B cell (primary cell): ENCODE results near the gene CTSA. TPM values are rescaled to one million over a fixed set of nuclear protein-coding genes. Genes with fewer than 3 reads are reported as not detected.

Source experiments
- ATAC-seq: fragments of 200-7000 bp; cut with Tn5 transposase; one replicate; pipeline ENCODE4 v1.10.0; 2021; ENCODE audit warnings: low read depth, mild to moderate bottlenecking, moderate number of reproducible peaks, moderate library complexity
- CTCF ChIA-PET: fragments of 350-600 bp; sonication (Branson Sonifier 250); formaldehyde crosslinking; loops from one replicate; lab custom pipeline; 2021; ENCODE audit warnings: antibody characterized with exemption, inconsistent platforms; lab: Charles Lee
- POLR2A ChIA-PET: fragments of 350-600 bp; sonication (Branson Sonifier 250); formaldehyde crosslinking; loops from one replicate; lab custom pipeline; 2021; ENCODE audit warnings: antibody characterized with exemption; lab: Charles Lee
- DNase-seq: peaks from one replicate; pipeline ENCODE4 v3.0.0; 2013
- H2AFZ ChIP-seq: 2 replicates; pipeline ENCODE4 v1.6.1; 2012; ENCODE audit warnings: mild to moderate bottlenecking, low read depth, low read length; ENCODE audit not compliant: insufficient read depth, poor library complexity, severe bottlenecking
- H3K27ac ChIP-seq, 2 donors: 1 replicate in 1 of 2; 2 replicates in 1 of 2; pipeline ENCODE4 v1.5.1; 2012 to 2013; ENCODE audit warnings: low read length in 2 of 2, mild to moderate bottlenecking in 2 of 2, moderate library complexity in 1 of 2
- H3K27me3 ChIP-seq, 4 experiments: fragments of 200-600 bp in 1 of 4; sonication (generic) in 1 of 4; replicated peaks in 1 of 4; 1 replicate in 2 of 4; 2 replicates in 2 of 4; pipeline versions ENCODE4 v1.6.1 to v1.7.0; 2013 to 2016; ENCODE audit warnings: low read length in 3 of 4, mild to moderate bottlenecking in 2 of 4, mixed read lengths in 1 of 4, moderate library complexity in 1 of 4; ENCODE audit not compliant: insufficient read depth in 4 of 4, control insufficient read depth in 3 of 4; ENCODE audit errors: control extremely low read depth in 1 of 4
- H3K36me3 ChIP-seq, 2 experiments: replicated peaks in 1 of 2; 1 replicate in 1 of 2; 2 replicates in 1 of 2; pipeline versions ENCODE4 v1.6.1 to v1.7.1; 2013; ENCODE audit warnings: low read length in 1 of 2; ENCODE audit not compliant: insufficient read depth in 2 of 2, control insufficient read depth in 1 of 2; ENCODE audit errors: control extremely low read depth in 1 of 2, extremely low read depth in 1 of 2
- H3K4me1 ChIP-seq, 2 donors: fragments of 200-600 bp in 1 of 2; sonication (generic) in 1 of 2; 1 replicate in 1 of 2; 2 replicates in 1 of 2; pipeline versions ENCODE4 v1.5.1 to v1.6.1; 2013 to 2017; ENCODE audit warnings: low read length in 2 of 2; ENCODE audit not compliant: control insufficient read depth in 2 of 2, insufficient read depth in 2 of 2
- H3K4me2 ChIP-seq: replicated peaks from 2 replicates; pipeline ENCODE3; 2012; ENCODE audit warnings: mild to moderate bottlenecking, low read depth, low read length; ENCODE audit not compliant: poor library complexity, severe bottlenecking
- H3K4me3 ChIP-seq, 5 experiments: fragments of 200-600 bp in 1 of 5; sonication (generic) in 1 of 5; 1 replicate in 3 of 5; 2 replicates in 2 of 5; pipeline versions ENCODE4 v1.5.1 to v1.7.0; 2011 to 2016; ENCODE audit warnings: low read length in 4 of 5, mild to moderate bottlenecking in 4 of 5, low read depth in 2 of 5, control low read depth in 1 of 5, moderate library complexity in 1 of 5; ENCODE audit not compliant: insufficient read depth in 1 of 5; ENCODE audit errors: control extremely low read depth in 1 of 5, extremely low read depth in 1 of 5
- H3K79me2 ChIP-seq: fragments of 200-600 bp; sonication (generic); one replicate; pipeline ENCODE4 v1.6.0; 2016; ENCODE audit warnings: low read length; ENCODE audit not compliant: control insufficient read depth, insufficient read depth
- H3K9ac ChIP-seq: fragments of 200-600 bp; sonication (generic); 2 replicates; pipeline ENCODE4 v1.6.1; 2017; ENCODE audit warnings: mild to moderate bottlenecking, low read length, moderate library complexity
- H3K9me3 ChIP-seq, 3 donors: one replicate each; pipeline versions ENCODE4 v1.6.1 to v1.7.1; 2013; ENCODE audit warnings: low read length in 2 of 3; ENCODE audit not compliant: control insufficient read depth in 2 of 3, insufficient read depth in 1 of 3; ENCODE audit errors: control extremely low read depth in 1 of 3
- H4K20me1 ChIP-seq: 2 replicates; pipeline ENCODE4 v1.6.0; 2012; ENCODE audit warnings: mild to moderate bottlenecking, low read length; ENCODE audit not compliant: insufficient read depth, control insufficient read depth, poor library complexity, severe bottlenecking
- H3K27ac Mint-ChIP-seq: one replicate; pipeline ENCODE4 v1.8.0; 2021; ENCODE audit warnings: mixed read lengths
- H3K27me3 Mint-ChIP-seq: one replicate; pipeline ENCODE4 v1.8.0; 2021; ENCODE audit warnings: mixed read lengths
- H3K4me1 Mint-ChIP-seq: one replicate; pipeline ENCODE4 v1.8.0; 2021; ENCODE audit warnings: mixed read lengths
- H3K4me3 Mint-ChIP-seq: one replicate; pipeline ENCODE4 v1.8.0; 2021; ENCODE audit warnings: mixed read lengths
- H3K9me3 Mint-ChIP-seq: one replicate; pipeline ENCODE4 v1.8.0; 2022; ENCODE audit warnings: mixed read lengths; ENCODE audit not compliant: insufficient read depth
- EZH2 ChIP-seq: IDR thresholded peaks from 2 replicates; pipeline ENCODE4 v1.6.1; 2012; ENCODE audit warnings: borderline replicate concordance, low read depth, mild to moderate bottlenecking, moderate library complexity, low read length; ENCODE audit not compliant: insufficient read depth, poor library complexity, severe bottlenecking
- WGBS: methylation state at CpG from one replicate; pipeline ENCODE4 v1.1.5; 2013; ENCODE audit warnings: missing lambda C conversion rate; ENCODE audit not compliant: insufficient coverage; 5-methylcytosine and 5-hydroxymethylcytosine counted together
- intact Hi-C: fragments of 100-400 bp; cut with micrococcal nuclease; formaldehyde crosslinking; loops from one replicate; pipeline ENCODE4 v1.10.0; 2022
- polyA plus RNA-seq: library from polyadenylated mRNA; depleted of rRNA; stranded (reverse); fragments of >200 nt; gene quantifications from 2 replicates; pipeline ENCODE4 v1.2.3, GENCODE V29; 2012
- total RNA-seq, 2 donors: library from RNA; stranded (reverse); fragments of 120-200 nt in 1 of 2; gene quantifications; 1 replicate in 1 of 2; 2 replicates in 1 of 2; pipeline versions ENCODE4 v1.2.3 to v1.2.4, GENCODE V29; 2013 to 2022
- TF ChIP-seq, protein P1 (sequence below): fragments of 200-600 bp; IDR thresholded peaks from one replicate; pipeline ENCODE4 v1.8.0; 2022; ENCODE audit warnings: antibody characterized with exemption, mild to moderate bottlenecking

CTSA gene
- total and polyA plus RNA-seq, 2 donors (not counting 1 experiment from before 2014, with no cell fraction given): 100 to 107 TPM

DNA sequence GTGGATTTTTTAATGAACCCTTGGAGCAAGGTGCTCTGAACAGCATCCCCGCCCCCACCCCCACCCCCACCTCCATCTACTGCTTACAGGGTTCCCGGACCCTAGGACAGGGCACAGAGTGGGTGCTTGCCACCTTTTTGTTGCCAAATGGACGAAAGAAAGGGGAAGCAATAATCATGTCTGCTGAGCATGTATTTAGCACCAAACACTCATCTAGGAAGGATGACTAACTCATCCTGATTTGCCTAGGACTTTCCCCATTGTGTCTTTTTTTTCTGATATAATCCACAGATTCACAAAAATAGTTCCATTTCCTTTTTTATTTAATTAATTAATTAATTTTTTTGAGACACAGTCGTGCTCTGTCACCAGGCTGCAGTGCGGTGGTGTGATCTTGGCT lies 22.0 kb downstream of the CTSA start:
- Histone ChIP-seq H3K4me2 (no peak overlapping the region), H3K4me1 (peaks cover 14 to 22% of the 10 kb centered on the region in 2 donors), H3K36me3 (no peaks in the 10 kb centered on the region), H4K20me1 (no peaks in the 10 kb centered on the region), H3K9ac (no peak overlapping the region), H3K79me2 (no peaks in the 10 kb centered on the region), H2AFZ (no peak overlapping the region), H3K27me3 (peaks cover 0 to 24% (median 9%) of the 10 kb centered on the region in 4 experiments), H3K9me3 (peaks cover 0 to 11% (median 0%) of the 10 kb centered on the region in 3 donors), H3K27ac (no peak overlapping the region), H3K4me3 (no peak overlapping the region)
- DNase-seq (no peak), ATAC-seq (no peak)
- H3K4me3 Mint-ChIP-seq: peak overlapping the region; percentile 79
- 60% methylated on average over 1 of the region's 5 CpGs for WGBS
- ChIA-PET POLR2A (no interaction called here), CTCF (no interaction called here)
- no peaks in the 10 kb centered on the region for H3K9me3 Mint-ChIP-seq
- H3K4me1 Mint-ChIP-seq: peaks cover 20% of the 10 kb centered on the region
- intact Hi-C loops: no loop called here
- peaks cover 15% of the 10 kb centered on the region for H3K27me3 Mint-ChIP-seq
- TF ChIP-seq, protein P1, sequence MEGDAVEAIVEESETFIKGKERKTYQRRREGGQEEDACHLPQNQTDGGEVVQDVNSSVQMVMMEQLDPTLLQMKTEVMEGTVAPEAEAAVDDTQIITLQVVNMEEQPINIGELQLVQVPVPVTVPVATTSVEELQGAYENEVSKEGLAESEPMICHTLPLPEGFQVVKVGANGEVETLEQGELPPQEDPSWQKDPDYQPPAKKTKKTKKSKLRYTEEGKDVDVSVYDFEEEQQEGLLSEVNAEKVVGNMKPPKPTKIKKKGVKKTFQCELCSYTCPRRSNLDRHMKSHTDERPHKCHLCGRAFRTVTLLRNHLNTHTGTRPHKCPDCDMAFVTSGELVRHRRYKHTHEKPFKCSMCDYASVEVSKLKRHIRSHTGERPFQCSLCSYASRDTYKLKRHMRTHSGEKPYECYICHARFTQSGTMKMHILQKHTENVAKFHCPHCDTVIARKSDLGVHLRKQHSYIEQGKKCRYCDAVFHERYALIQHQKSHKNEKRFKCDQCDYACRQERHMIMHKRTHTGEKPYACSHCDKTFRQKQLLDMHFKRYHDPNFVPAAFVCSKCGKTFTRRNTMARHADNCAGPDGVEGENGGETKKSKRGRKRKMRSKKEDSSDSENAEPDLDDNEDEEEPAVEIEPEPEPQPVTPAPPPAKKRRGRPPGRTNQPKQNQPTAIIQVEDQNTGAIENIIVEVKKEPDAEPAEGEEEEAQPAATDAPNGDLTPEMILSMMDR: no peak
- TF ChIP-seq EZH2: no peak
- peak overlapping the region; percentile 50 for H3K27ac Mint-ChIP-seq

DNA sequence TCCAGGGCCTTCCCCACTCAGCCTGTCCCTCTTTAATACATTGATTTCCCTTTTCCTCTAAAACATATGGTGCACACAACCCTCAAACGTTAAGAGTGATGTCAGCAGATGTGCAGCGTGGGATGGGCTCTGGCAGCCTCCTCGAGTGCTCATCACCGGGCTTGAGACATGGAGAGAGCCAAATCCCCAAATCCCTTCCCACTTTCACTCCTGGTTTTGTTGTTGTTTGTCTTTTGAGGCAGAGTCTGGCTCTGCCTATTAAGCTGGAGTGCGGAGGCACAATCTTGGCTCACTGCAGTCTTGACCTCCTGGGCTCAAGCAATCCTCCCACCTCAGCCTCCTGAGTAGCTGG lies 26.6 kb downstream of the CTSA start:
- Histone ChIP-seq H3K4me1 (no peaks in the 10 kb centered on the region), H3K27ac (no peak overlapping the region), H3K79me2 (no peaks in the 10 kb centered on the region), H3K4me3 (no peak overlapping the region), H3K9me3 (no peaks in the 10 kb centered on the region), H3K4me2 (no peak overlapping the region), H3K9ac (no peak overlapping the region), H3K36me3 (no peaks in the 10 kb centered on the region), H4K20me1 (no peaks in the 10 kb centered on the region), H2AFZ (no peak overlapping the region), H3K27me3 (peaks cover 0 to 30% (median 5%) of the 10 kb centered on the region in 4 experiments)
- no peak overlapping the region for H3K4me3 Mint-ChIP-seq
- ChIA-PET POLR2A (no interaction called here), CTCF (no interaction called here)
- H3K4me1 Mint-ChIP-seq: peaks cover 2% of the 10 kb centered on the region
- WGBS: 100% methylated on average over 1 of the region's 5 CpGs
- peaks cover 36% of the 10 kb centered on the region for H3K27me3 Mint-ChIP-seq
- intact Hi-C loops: no loop called here
- no peak for DNase-seq
- ATAC-seq: no peak
- no peaks in the 10 kb centered on the region for H3K9me3 Mint-ChIP-seq
- H3K27ac Mint-ChIP-seq: no peak overlapping the region
- no peak for TF ChIP-seq EZH2
- TF ChIP-seq, protein P1: no peak
